ENCODE measurements around the gene NTN1. TPM values are rescaled to one million over a fixed set of nuclear protein-coding genes. Genes with fewer than 3 reads are reported as not detected.

Gene NTN1
- total and polyA plus RNA-seq, 12 donors = 0.12 to 0.84 (median 0.28) TPM

GRCh38 chr17:9266697-9267117, 245.4 kb downstream of the NTN1 start:
- no peak for TF ChIP-seq POLR2A (IDR thresholded peaks at IDR 0.05)
- no peak for TF ChIP-seq CTCF (IDR thresholded peaks at IDR 0.05)
- Histone ChIP-seq H3K36me3 (replicated peaks in 1 of 2) (no peaks in the 10 kb centered on the region), H3K4me1 (replicated peaks in 1 of 2) (no peaks in the 10 kb centered on the region), H3K27me3 (no peaks in the 10 kb centered on the region), H3K9me3 (replicated peaks in 1 of 3) (no peaks in the 10 kb centered on the region), H3K4me3 (no peak overlapping the region), H3K27ac (no peak overlapping the region)
- 85 to 92% (median 88%) methylated on average over 9 of the region's 9 CpGs for WGBS, 4 donors
- intact Hi-C loops (cut with DNase I) = no loop called here
- no peak for DNase-seq

- Histone ChIP-seq H3K9me3 (replicated peaks in 1 of 3) (no peaks in the 10 kb centered on the region), H3K4me3 (no peak overlapping the region), H3K27ac (no peak overlapping the region), H3K27me3 (no peaks in the 10 kb centered on the region), H3K4me1 (replicated peaks in 1 of 2) (peaks cover 0 to 5% of the 10 kb centered on the region in 2 donors), H3K36me3 (replicated peaks in 1 of 2) (no peaks in the 10 kb centered on the region)
- no peak for DNase-seq
- intact Hi-C loops (cut with DNase I) = no loop called here
- WGBS, 4 donors = 89 to 97% (median 94%) methylated on average over 5 to 6 of the region's 6 CpGs
- TF ChIP-seq POLR2A (IDR thresholded peaks at IDR 0.05) = no peak
- TF ChIP-seq CTCF (IDR thresholded peaks at IDR 0.05) = no peak
Observed at GRCh38 chr17:9268546-9268945, 247.2 kb downstream of the NTN1 start.

- TF ChIP-seq CTCF (IDR thresholded peaks at IDR 0.05) (no peak), POLR2A (IDR thresholded peaks at IDR 0.05) (no peak)
- no peak overlapping the region for H3K4me3 ChIP-seq
- intact Hi-C loops (cut with DNase I) = no loop called here
- no peaks in the 10 kb centered on the region for H3K27me3 ChIP-seq
- 80 to 92% (median 88%) methylated on average over 7 of the region's 7 CpGs for WGBS, 4 donors
- peaks cover 0 to 5% of the 10 kb centered on the region in 2 donors for H3K4me1 ChIP-seq (replicated peaks in 1 of 2)
- no peaks in the 10 kb centered on the region for H3K36me3 ChIP-seq (replicated peaks in 1 of 2)
- no peak for DNase-seq
- H3K9me3 ChIP-seq (replicated peaks in 1 of 3) = no peaks in the 10 kb centered on the region
- H3K27ac ChIP-seq = no peak overlapping the region
Observed at GRCh38 chr17:9269350-9270035, 248.2 kb downstream of the NTN1 start.

- DNase-seq = no peak
- no peaks in the 10 kb centered on the region for H3K9me3 ChIP-seq (replicated peaks in 1 of 3)
- TF ChIP-seq POLR2A (IDR thresholded peaks at IDR 0.05) (no peak), CTCF (IDR thresholded peaks at IDR 0.05) (no peak)
- no peaks in the 10 kb centered on the region for H3K36me3 ChIP-seq (replicated peaks in 1 of 2)
- no peaks in the 10 kb centered on the region for H3K27me3 ChIP-seq
- H3K27ac ChIP-seq = no peak overlapping the region
- intact Hi-C loops (cut with DNase I) = no loop called here
- H3K4me1 ChIP-seq (replicated peaks in 1 of 2) = peaks cover 0 to 5% of the 10 kb centered on the region in 2 donors
- no peak overlapping the region for H3K4me3 ChIP-seq
- WGBS, 4 donors = 89 to 97% (median 93%) methylated on average over 9 of the region's 9 CpGs
Observed at GRCh38 chr17:9270921-9271320, 249.6 kb downstream of the NTN1 start.

Data from adrenal gland (tissue), 12 donors.